ENCODE results near the gene FANCC.

DNA sequence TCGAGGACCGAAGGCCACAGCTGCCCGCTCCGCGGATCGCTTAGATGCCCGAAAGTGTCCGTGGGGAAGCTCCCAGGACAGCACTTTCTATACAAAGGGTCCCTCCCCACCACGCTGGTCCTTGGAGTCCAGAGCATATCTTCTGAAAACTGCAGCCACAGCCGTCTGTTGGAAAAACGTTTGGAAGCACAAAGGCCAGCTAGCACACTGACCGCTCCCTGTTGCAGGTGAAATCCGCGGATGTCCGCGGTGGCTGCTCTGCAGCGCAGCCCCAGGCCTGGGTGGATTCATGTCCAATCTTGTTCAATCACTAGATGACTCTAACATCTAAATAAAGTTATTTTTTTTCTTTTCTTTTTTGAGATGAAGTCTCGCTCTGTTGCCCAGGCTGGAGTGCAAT is 32.8 kb upstream of the FANCC start:
- TF ChIP-seq CTCF (IDR thresholded peaks at IDR 0.05), result no peak
- TF ChIP-seq POLR2A (IDR thresholded peaks at IDR 0.05), result no peak
- TF ChIP-seq POLR2AphosphoS5 (IDR thresholded peaks at IDR 0.05), result no peak
